SK-N-SH (cell line): ENCODE data around the gene RCN1. TPM values are rescaled to one million over a fixed set of nuclear protein-coding genes. Genes with fewer than 3 reads are reported as not detected.

Experiments
- CTCF ChIA-PET: fragments of 300-600, 350-600 bp; formaldehyde crosslinking; extraction: SDS; loops from one replicate; lab custom pipeline; 2021; lab: Yijun Ruan, JAX
- POLR2A ChIA-PET: fragments of 350-600 bp; sonication (Branson Sonifier 250); formaldehyde crosslinking; extraction: SDS; loops from one replicate; lab custom pipeline; 2020; ENCODE audit warnings: antibody characterized with exemption, inconsistent platforms; lab: Yijun Ruan, JAX
- DNase-seq: peaks from one replicate; pipeline ENCODE4 v3.0.0; 2012
- H2AFZ ChIP-seq: fragments of 200-600 bp; sonication (generic); 2 replicates; pipeline ENCODE4 v1.8.1; 2016; ENCODE audit warnings: antibody characterized with exemption, mild to moderate bottlenecking, low read depth
- H3F3A ChIP-seq: fragments of 200-600 bp; sonication (generic); replicated peaks from 2 replicates; pipeline ENCODE3; 2016; ENCODE audit warnings: antibody characterized with exemption, mild to moderate bottlenecking; ENCODE audit not compliant: insufficient read depth
- H3K27ac ChIP-seq, 2 experiments: fragments of 200-500 bp in 1 of 2; fragments of 200-600 bp in 1 of 2; sonication (Bioruptor generic) in 1 of 2; sonication (generic), shearing (Covaris generic) in 1 of 2; 2 replicates each; pipeline versions ENCODE4 v1.5.1 to v1.6.1; 2014 to 2016; ENCODE audit warnings: low read depth in 2 of 2, inconsistent platforms in 1 of 2, low read length in 1 of 2, mild to moderate bottlenecking in 1 of 2, mixed read lengths in 1 of 2
- H3K27me3 ChIP-seq: fragments of 200-600 bp; sonication (generic), shearing (Covaris generic); 2 replicates; pipeline ENCODE4 v1.6.1; 2016; ENCODE audit warnings: mixed run types; ENCODE audit not compliant: insufficient read depth
- H3K36me3 ChIP-seq, 2 experiments: fragments of 200-500 bp in 1 of 2; fragments of 200-600 bp in 1 of 2; sonication (Bioruptor generic) in 1 of 2; sonication (generic) in 1 of 2; replicated peaks in 1 of 2; 2 replicates each; pipeline versions ENCODE3 to v1.5.1; 2014 to 2016; ENCODE audit warnings: low read length in 1 of 2, mild to moderate bottlenecking in 1 of 2; ENCODE audit not compliant: insufficient read depth in 2 of 2, control insufficient read depth in 1 of 2
- H3K4me1 ChIP-seq, 2 experiments: fragments of 200-500 bp in 1 of 2; fragments of 200-600 bp in 1 of 2; sonication (Bioruptor generic) in 1 of 2; sonication (generic), shearing (Covaris generic) in 1 of 2; 2 replicates each; pipeline versions ENCODE4 v1.5.1 to v1.6.1; 2014 to 2016; ENCODE audit warnings: low read depth in 1 of 2, low read length in 1 of 2, mixed run types in 1 of 2; ENCODE audit not compliant: insufficient read depth in 2 of 2, control insufficient read depth in 1 of 2
- H3K4me2 ChIP-seq: fragments of 200-600 bp; sonication (generic), shearing (Covaris generic); 2 replicates; pipeline ENCODE4 v1.6.1; 2017; ENCODE audit warnings: mixed run types
- H3K4me3 ChIP-seq, 2 experiments: fragments of 200-500 bp in 1 of 2; fragments of 200-600 bp in 1 of 2; sonication (Bioruptor generic) in 1 of 2; sonication (generic), shearing (Covaris generic) in 1 of 2; 2 replicates each; pipeline versions ENCODE4 v1.5.1 to v1.8.1; 2014 to 2016; ENCODE audit warnings: low read depth in 2 of 2, inconsistent platforms in 1 of 2, low read length in 1 of 2, mild to moderate bottlenecking in 1 of 2, mixed read lengths in 1 of 2, moderate library complexity in 1 of 2
- H3K79me2 ChIP-seq: fragments of 200-600 bp; sonication (generic); 2 replicates; pipeline ENCODE4 v1.8.1; 2017; ENCODE audit warnings: mild to moderate bottlenecking; ENCODE audit not compliant: insufficient read depth
- H3K9ac ChIP-seq: fragments of 200-600 bp; sonication (generic); 2 replicates; pipeline ENCODE4 v1.6.1; 2017; ENCODE audit warnings: mixed run types
- H3K9me2 ChIP-seq: fragments of 200-600 bp; sonication (generic); 2 replicates; pipeline ENCODE4 v1.6.1; 2017; ENCODE audit warnings: mixed run types
- H3K9me3 ChIP-seq: fragments of 200-600 bp; sonication (generic); 2 replicates; pipeline ENCODE4 v1.6.1; 2017; ENCODE audit warnings: mixed run types, mild to moderate bottlenecking, moderate library complexity
- H4K20me1 ChIP-seq: fragments of 200-600 bp; sonication (generic); 2 replicates; pipeline ENCODE4 v1.6.1; 2017; ENCODE audit warnings: mild to moderate bottlenecking, mixed run types; ENCODE audit not compliant: insufficient read depth
- CHD2 ChIP-seq: fragments of 150-350 bp; IDR thresholded peaks from 2 replicates; pipeline ENCODE4 v1.6.1; 2018; ENCODE audit warnings: low read length; ENCODE audit not compliant: partially characterized antibody
- CTCF ChIP-seq: fragments of 200-600 bp; sonication (generic); IDR thresholded peaks from 2 replicates; pipeline ENCODE4 v1.6.1; 2017; ENCODE audit warnings: antibody characterized with exemption, mild to moderate bottlenecking, moderate library complexity
- EP300 ChIP-seq, 2 experiments: IDR thresholded peaks; 2 replicates each; pipeline versions ENCODE4 v1.4.0 to v1.6.1; 2012; ENCODE audit warnings: borderline replicate concordance in 1 of 2, low read depth in 1 of 2, low read length in 1 of 2
- EZH2phosphoT487 ChIP-seq: fragments of 200-600 bp; sonication (generic); IDR thresholded peaks from 2 replicates; pipeline ENCODE4 v1.6.1; 2017; ENCODE audit warnings: low read depth, mixed run types, mild to moderate bottlenecking, antibody characterized with exemption, moderate library complexity, borderline replicate concordance
- FOSL2 ChIP-seq: IDR thresholded peaks from 2 replicates; pipeline ENCODE4 v1.4.0; 2012; ENCODE audit warnings: low read depth, mild to moderate bottlenecking, moderate library complexity, borderline replicate concordance
- FOXM1 ChIP-seq: IDR thresholded peaks from 2 replicates; pipeline ENCODE4 v1.4.0; 2012; ENCODE audit warnings: low read depth, mild to moderate bottlenecking
- GABPA ChIP-seq: IDR thresholded peaks from 2 replicates; pipeline ENCODE4 v1.4.0; 2012; ENCODE audit warnings: low read depth, mild to moderate bottlenecking
- GATA2 ChIP-seq: sonication (generic); formaldehyde crosslinking; IDR thresholded peaks from 2 replicates; pipeline ENCODE4 v1.5.0; 2020; ENCODE audit warnings: mild to moderate bottlenecking, missing genetic modification reagents
- IRF3 ChIP-seq: fragments of 150-350 bp; IDR thresholded peaks from 2 replicates; pipeline ENCODE4 v1.6.1; 2016; ENCODE audit warnings: mild to moderate bottlenecking, low read depth, low read length
- JUND ChIP-seq: IDR thresholded peaks from 2 replicates; pipeline ENCODE4 v1.4.0; 2012
- MAX ChIP-seq: IDR thresholded peaks from 2 replicates; pipeline ENCODE4 v1.4.0; 2012; ENCODE audit warnings: low read depth
- MEF2A ChIP-seq: IDR thresholded peaks from 2 replicates; pipeline ENCODE4 v1.4.0; 2012; ENCODE audit warnings: low read depth, borderline replicate concordance
- NFIC ChIP-seq: IDR thresholded peaks from 2 replicates; pipeline ENCODE4 v1.4.0; 2012; ENCODE audit warnings: borderline replicate concordance
- NRF1 ChIP-seq: IDR thresholded peaks from 2 replicates; pipeline ENCODE4 v1.6.1; 2012; ENCODE audit warnings: low read depth, mild to moderate bottlenecking, low read length
- POLR2AphosphoS5 ChIP-seq: IDR thresholded peaks from 2 replicates; pipeline ENCODE4 v1.6.1; 2012; ENCODE audit warnings: low read depth, low read length
- RAD21 ChIP-seq: IDR thresholded peaks from 2 replicates; pipeline ENCODE4 v1.6.1; 2012; ENCODE audit warnings: mild to moderate bottlenecking, low read length
- RCOR1 ChIP-seq: fragments of 150-350 bp; IDR thresholded peaks from 2 replicates; pipeline ENCODE4 v1.6.1; 2017; ENCODE audit warnings: antibody characterized with exemption, low read length
- REST ChIP-seq: IDR thresholded peaks from 2 replicates; pipeline ENCODE4 v1.6.1; 2012; ENCODE audit warnings: mild to moderate bottlenecking, low read depth, low read length, moderate library complexity
- RFX5 ChIP-seq: IDR thresholded peaks from 2 replicates; pipeline ENCODE4 v1.6.1; 2012; ENCODE audit warnings: mild to moderate bottlenecking, improper control_type of control experiment, low read length
- RXRA ChIP-seq: IDR thresholded peaks from 2 replicates; pipeline ENCODE4 v1.4.0; 2012; ENCODE audit warnings: low read depth, mild to moderate bottlenecking, borderline replicate concordance
- SIN3A ChIP-seq: IDR thresholded peaks from 2 replicates; pipeline ENCODE4 v1.6.1; 2012; ENCODE audit warnings: low read depth, mild to moderate bottlenecking, low read length, moderate library complexity, borderline replicate concordance
- SMC3 ChIP-seq: IDR thresholded peaks from 2 replicates; pipeline ENCODE4 v1.6.1; 2012; ENCODE audit warnings: low read depth, low read length, improper control_type of control experiment
- TAF1 ChIP-seq: IDR thresholded peaks from 2 replicates; pipeline ENCODE4 v1.6.1; 2012; ENCODE audit warnings: low read depth, mild to moderate bottlenecking, low read length, moderate library complexity, borderline replicate concordance
- TCF12 ChIP-seq: IDR thresholded peaks from 2 replicates; pipeline ENCODE4 v1.4.0; 2012
- TEAD4 ChIP-seq: IDR thresholded peaks from 2 replicates; pipeline ENCODE4 v1.4.0; 2012; ENCODE audit warnings: mild to moderate bottlenecking, borderline replicate concordance; ENCODE audit not compliant: insufficient read depth
- USF1 ChIP-seq: IDR thresholded peaks from 2 replicates; pipeline ENCODE4 v1.4.0; 2012; ENCODE audit warnings: low read depth, borderline replicate concordance
- USF2 ChIP-seq: fragments of 150-350 bp; IDR thresholded peaks from 2 replicates; pipeline ENCODE4 v1.6.1; 2017; ENCODE audit warnings: antibody characterized with exemption, low read length, low read depth, borderline replicate concordance
- WGBS: methylation state at CpG from one replicate; pipeline ENCODE4 v1.1.6; 2017; ENCODE audit warnings: low lambda C conversion rate; 5-methylcytosine and 5-hydroxymethylcytosine counted together
- polyA plus RNA-seq, 3 experiments: library from polyadenylated mRNA; depleted of rRNA; stranded (reverse); fragments of >200 nt; gene quantifications; 2 replicates each; pipeline ENCODE4 v1.2.3, GENCODE V29; 2012

The RCN1 gene
- polyA plus RNA-seq, 1 of the 3 experiments (the other 2 are of a cell fraction): 63.3 TPM

- peak overlapping the region; percentile 81; the same call in 1 of the 2 replicates for H2AFZ ChIP-seq
- H3K27me3 ChIP-seq: no peaks in the 10 kb centered on the region
- DNase-seq: no peak
- H3F3A ChIP-seq: peaks cover 17% of the 10 kb centered on the region
- WGBS: 0% methylated on average over 2 of the region's 2 CpGs
- H3K79me2 ChIP-seq: no peaks in the 10 kb centered on the region
- no peak overlapping the region for H3K4me2 ChIP-seq
- 0 out of 2 replicates have a peak overlapping the region, but pooled peaks have one; percentile 3 for H3K9ac ChIP-seq
- ChIA-PET CTCF (no interaction called here), POLR2A (no interaction called here)
- H4K20me1 ChIP-seq: no peaks in the 10 kb centered on the region
- no peak overlapping the region for H3K4me3 ChIP-seq
- H3K9me2 ChIP-seq: no peaks in the 10 kb centered on the region
- peak overlapping the region in 1 of 2 experiments; percentile 74; a peak in 2 of 4 replicates for H3K27ac ChIP-seq
- no peaks in the 10 kb centered on the region for H3K9me3 ChIP-seq
- peaks cover 0 to 11% of the 10 kb centered on the region in 2 experiments; a peak in 1 of 4 replicates for H3K4me1 ChIP-seq
- no peaks in the 10 kb centered on the region for H3K36me3 ChIP-seq
- TF ChIP-seq EZH2phosphoT487 (no peak), RFX5 (no peak), SMC3 (no peak), RXRA (peak; percentile 57; the same call in 1 of the 2 replicates), MAX (no peak), CHD2 (no peak), GABPA (no peak), USF1 (no peak), FOXM1 (no peak), SIN3A (no peak), RAD21 (no peak), MEF2A (peak; percentile 63; the same call in 1 of the 2 replicates), TCF12 (peak; percentile 63), EP300 (IDR thresholded peaks at IDR 0.05; ENCODE audit: borderline replicate concordance in 1 of 2, low read depth in 1 of 2, low read length in 1 of 2) (peak in 1 of 2 experiments; percentile 57; a peak in 1 of 4 replicates), IRF3 (no peak), POLR2AphosphoS5 (no peak), JUND (peak; percentile 84), TAF1 (no peak), CTCF (no peak), RCOR1 (no peak), NRF1 (no peak), NFIC (no peak), GATA2 (CRISPR knock-in tag) (no peak), FOSL2 (peak; percentile 85), USF2 (no peak), REST (no peak), TEAD4 (peak; percentile 48; the same call in 1 of the 2 replicates)
Measured at GRCh38 chr11:32137263-32137662, 46.4 kb downstream of the RCN1 start.
